Loucy (cell line): ENCODE data around the gene DMXL1.

Experiments
- H2AFZ ChIP-seq: fragments of 200-600 bp; sonication (generic); 2 replicates; pipeline ENCODE4 v1.6.0; 2016; ENCODE audit warnings: antibody characterized with exemption, mild to moderate bottlenecking, low read length, moderate library complexity
- H3F3A ChIP-seq: fragments of 200-600 bp; 2 replicates; pipeline ENCODE4 v1.6.0; 2016; ENCODE audit warnings: antibody characterized with exemption, low read depth, mild to moderate bottlenecking
- H3K27me3 ChIP-seq: fragments of 200-600 bp; sonication (generic); 2 replicates; pipeline ENCODE4 v1.6.1; 2014; ENCODE audit warnings: low read length, mild to moderate bottlenecking; ENCODE audit not compliant: insufficient read depth, poor library complexity, severe bottlenecking
- H3K36me3 ChIP-seq: fragments of 200-600 bp; sonication (generic); 2 replicates; pipeline ENCODE4 v1.6.1; 2016; ENCODE audit warnings: low read length; ENCODE audit not compliant: insufficient read depth
- H3K4me1 ChIP-seq: fragments of 200-600 bp; sonication (generic); 2 replicates; pipeline ENCODE4 v1.5.1; 2014; ENCODE audit warnings: low read length, mild to moderate bottlenecking; ENCODE audit not compliant: insufficient read depth, poor library complexity, severe bottlenecking
- H3K4me2 ChIP-seq: fragments of 200-600 bp; sonication (generic); 2 replicates; pipeline ENCODE4 v1.6.0; 2014; ENCODE audit warnings: antibody characterized with exemption, low read length, low read depth, mild to moderate bottlenecking; ENCODE audit not compliant: poor library complexity, severe bottlenecking
- H3K4me3 ChIP-seq: fragments of 200-600 bp; sonication (generic); 2 replicates; pipeline ENCODE4 v1.5.1; 2014; ENCODE audit warnings: low read length, mild to moderate bottlenecking, mixed read lengths; ENCODE audit not compliant: poor library complexity, severe bottlenecking
- H3K79me2 ChIP-seq: fragments of 200-600 bp; sonication (generic); 2 replicates; pipeline ENCODE4 v1.6.1; 2014; ENCODE audit warnings: low read length; ENCODE audit not compliant: insufficient read depth
- H3K9ac ChIP-seq: fragments of 200-600 bp; sonication (generic); 2 replicates; pipeline ENCODE4 v1.6.0; 2014; ENCODE audit warnings: mild to moderate bottlenecking, low read depth, low read length, moderate library complexity; ENCODE audit not compliant: poor library complexity, severe bottlenecking
- H3K9me2 ChIP-seq: fragments of 200-600 bp; sonication (generic); replicated peaks from 2 replicates; pipeline ENCODE4 v1.6.1; 2016; ENCODE audit warnings: low read depth, low read length, mixed read lengths
- H3K9me3 ChIP-seq: fragments of 200-600 bp; sonication (generic); 2 replicates; pipeline ENCODE4 v1.6.1; 2014; ENCODE audit warnings: mild to moderate bottlenecking, antibody characterized with exemption, low read length, low read depth; ENCODE audit not compliant: insufficient read depth
- H4K20me1 ChIP-seq: fragments of 200-600 bp; sonication (generic); 2 replicates; pipeline ENCODE4 v1.6.0; 2014; ENCODE audit warnings: antibody characterized with exemption, low read length, mild to moderate bottlenecking; ENCODE audit not compliant: insufficient read depth, poor library complexity, severe bottlenecking
- CTCF ChIP-seq: fragments of 200-600 bp; sonication (generic); conservative IDR thresholded peaks from 2 replicates; pipeline ENCODE4 v1.5.1; 2014; ENCODE audit warnings: mild to moderate bottlenecking, antibody characterized with exemption, low read length
- EZH2phosphoT487 ChIP-seq: fragments of 200-600 bp; IDR thresholded peaks from 2 replicates; pipeline ENCODE4 v1.6.1; 2018; ENCODE audit warnings: antibody characterized with exemption, mild to moderate bottlenecking, moderate library complexity, borderline replicate concordance

The DMXL1 gene

GRCh38 chr5:119291056-119291455 is 220.2 kb downstream of the DMXL1 start:
- peaks cover 55% of the 10 kb centered on the region for H3K4me1 ChIP-seq
- 0 out of 2 replicates have a peak, but pooled peaks cover 3% of the 10 kb centered on the region for H3K9me3 ChIP-seq
- H3K79me2 ChIP-seq = peaks cover 76% of the 10 kb centered on the region
- no peaks in the 10 kb centered on the region for H4K20me1 ChIP-seq
- no peak for TF ChIP-seq EZH2phosphoT487
- TF ChIP-seq CTCF = no peak
- peak overlapping the region; percentile 81 for H3K4me2 ChIP-seq
- H3K27me3 ChIP-seq = no peaks in the 10 kb centered on the region
- no peaks in the 10 kb centered on the region for H3F3A ChIP-seq
- no peak overlapping the region for H3K9ac ChIP-seq
- no peaks in the 10 kb centered on the region for H3K9me2 ChIP-seq
- no peaks in the 10 kb centered on the region for H3K36me3 ChIP-seq
- H2AFZ ChIP-seq = no peak overlapping the region
- no peak overlapping the region for H3K4me3 ChIP-seq

- Histone ChIP-seq H4K20me1 (no peaks in the 10 kb centered on the region), H3K79me2 (peaks cover 68% of the 10 kb centered on the region), H3K36me3 (no peaks in the 10 kb centered on the region), H3K27me3 (no peaks in the 10 kb centered on the region), H3K4me1 (peaks cover 49% of the 10 kb centered on the region), H3K9ac (peak overlapping the region; percentile 36), H3K4me3 (no peak overlapping the region), H2AFZ (no peak overlapping the region), H3K9me2 (no peaks in the 10 kb centered on the region), H3K9me3 (0 out of 2 replicates have a peak, but pooled peaks cover 3% of the 10 kb centered on the region), H3F3A (no peaks in the 10 kb centered on the region), H3K4me2 (no peak overlapping the region)
- TF ChIP-seq EZH2phosphoT487 (no peak), CTCF (no peak)
Measured at GRCh38 chr5:119291877-119292276, 221.0 kb downstream of the DMXL1 start.

- TF ChIP-seq CTCF = no peak
- no peak for TF ChIP-seq EZH2phosphoT487
- no peaks in the 10 kb centered on the region for H3F3A ChIP-seq
- H3K79me2 ChIP-seq = peaks cover 58% of the 10 kb centered on the region
- H3K4me1 ChIP-seq = peaks cover 40% of the 10 kb centered on the region
- no peak overlapping the region for H3K4me3 ChIP-seq
- no peaks in the 10 kb centered on the region for H3K9me2 ChIP-seq
- no peak overlapping the region for H3K4me2 ChIP-seq
- no peak overlapping the region for H3K9ac ChIP-seq
- H2AFZ ChIP-seq = no peak overlapping the region
- no peaks in the 10 kb centered on the region for H4K20me1 ChIP-seq
- no peaks in the 10 kb centered on the region for H3K36me3 ChIP-seq
- no peaks in the 10 kb centered on the region for H3K27me3 ChIP-seq
- 0 out of 2 replicates have a peak, but pooled peaks cover 3% of the 10 kb centered on the region for H3K9me3 ChIP-seq
Measured at GRCh38 chr5:119292701-119293515, 222.0 kb downstream of the DMXL1 start.
